ENCODE data around the gene ATP6V1B1.

The ATP6V1B1 gene

DNA sequence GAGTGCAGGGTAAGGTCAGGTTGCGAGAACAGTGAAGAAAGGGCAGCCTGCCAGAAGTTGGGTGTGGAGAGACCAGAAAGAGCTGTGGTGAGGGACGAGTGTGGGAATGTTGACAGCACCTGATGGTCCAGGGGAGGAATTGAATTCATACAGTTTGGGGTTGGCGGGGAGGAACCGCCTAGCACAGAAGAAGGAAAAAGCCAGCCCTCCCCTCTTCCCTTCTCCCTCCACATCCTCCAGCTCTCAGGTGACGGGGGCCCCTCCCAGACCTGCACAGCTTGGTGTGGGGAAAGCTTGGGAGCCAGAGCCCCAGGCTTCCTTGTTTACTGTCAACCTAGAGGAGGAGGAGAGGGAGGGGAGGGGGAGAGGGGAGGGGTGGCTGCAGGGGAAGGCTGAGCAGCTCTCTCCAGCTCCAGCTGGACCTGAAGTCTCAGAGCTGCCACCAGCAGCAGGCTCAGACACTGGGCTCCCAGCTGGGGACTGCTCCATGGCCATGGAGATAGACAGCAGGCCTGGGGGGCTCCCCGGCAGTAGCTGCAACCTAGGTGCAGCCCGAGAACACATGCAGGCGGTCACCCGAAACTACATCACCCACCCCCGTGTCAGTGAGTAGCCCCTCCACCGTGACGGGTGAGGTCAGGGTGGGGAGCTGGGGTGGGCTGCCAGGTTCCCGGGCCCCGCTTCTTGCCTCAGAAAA is at the start of gene ATP6V1B1:
Gene ATP6V1B1 (plus strand): TSS at position 433 of the 697 bp plus-strand sequence. CDS start 55 bp downstream, at position 488.
- no peak for DNase-seq

DNA sequence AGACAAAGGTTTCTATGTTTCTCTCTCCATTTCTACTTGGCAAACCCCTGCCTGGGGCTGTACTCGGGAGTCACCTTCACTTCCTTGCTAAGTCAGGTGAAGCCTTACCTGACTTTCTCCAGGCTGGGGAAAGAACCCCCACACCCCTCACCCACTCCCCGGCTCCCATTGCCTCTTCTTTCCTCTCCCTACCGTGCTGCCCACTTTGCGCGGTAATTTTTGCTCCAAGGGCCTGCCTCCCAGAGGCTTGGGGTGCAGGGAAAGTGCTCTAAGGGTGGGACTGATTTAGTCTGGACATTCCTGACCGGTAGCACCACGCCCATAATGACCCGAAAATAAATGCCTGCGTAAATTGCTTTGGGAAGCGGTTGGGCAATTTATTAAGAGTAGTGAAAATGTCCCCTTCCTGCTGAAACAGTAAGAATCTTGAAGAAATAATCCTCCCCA is 49.1 kb upstream of the ATP6V1B1 start:
- DNase-seq, result no peak

DNA sequence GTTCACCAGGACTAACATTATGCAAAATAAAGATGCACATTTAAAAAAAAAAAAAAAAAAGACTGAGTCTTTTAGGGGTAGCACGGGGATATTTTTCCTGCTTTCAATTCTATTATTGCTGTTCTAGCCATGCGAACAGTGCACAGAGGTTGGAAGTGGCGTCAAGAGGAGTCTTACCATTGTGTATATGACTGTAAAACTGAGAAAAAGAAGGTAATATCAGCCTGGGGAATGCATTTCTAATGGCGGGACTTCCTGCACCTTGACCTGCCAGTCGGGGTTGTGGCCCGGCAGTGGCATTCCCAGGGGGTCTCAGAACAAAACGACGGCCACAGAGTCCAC is 48.5 kb upstream of the ATP6V1B1 start:
- DNase-seq, result no peak

DNA sequence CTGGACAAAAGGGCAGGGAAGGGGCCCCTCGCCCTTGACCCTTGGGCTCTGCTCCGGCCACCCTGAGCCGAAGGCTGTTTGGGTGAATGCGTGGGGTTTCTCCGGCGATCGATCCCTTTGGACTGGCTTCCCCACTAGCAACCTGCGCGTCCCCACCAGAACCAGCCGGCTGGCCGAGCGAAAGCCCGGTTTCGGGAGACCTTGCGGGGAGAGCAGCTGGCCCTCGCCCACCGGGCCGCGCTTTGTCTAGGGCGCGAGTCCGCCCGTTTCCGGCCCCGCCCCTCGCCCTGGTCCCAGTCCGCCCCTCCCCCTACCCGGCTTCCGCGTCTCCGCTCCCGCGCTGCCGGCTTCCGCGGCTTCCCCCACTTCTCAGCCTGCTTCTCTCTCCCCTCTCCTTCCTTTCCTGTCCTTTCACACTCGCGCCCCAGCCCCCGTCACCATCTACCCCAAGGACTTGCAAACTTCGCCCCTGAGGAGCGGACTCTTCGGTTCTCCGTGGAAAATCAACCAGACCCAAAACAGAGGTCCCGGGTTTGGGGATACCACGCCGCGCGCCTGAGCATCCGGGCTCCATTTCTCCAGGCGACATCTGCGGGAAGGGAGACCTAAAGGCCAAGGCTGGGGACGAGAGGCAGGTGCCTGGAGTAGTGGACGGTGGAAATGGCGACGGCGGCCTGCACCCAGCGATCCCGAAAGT is 48.0 kb upstream of the ATP6V1B1 start:
- no peak for DNase-seq

DNA sequence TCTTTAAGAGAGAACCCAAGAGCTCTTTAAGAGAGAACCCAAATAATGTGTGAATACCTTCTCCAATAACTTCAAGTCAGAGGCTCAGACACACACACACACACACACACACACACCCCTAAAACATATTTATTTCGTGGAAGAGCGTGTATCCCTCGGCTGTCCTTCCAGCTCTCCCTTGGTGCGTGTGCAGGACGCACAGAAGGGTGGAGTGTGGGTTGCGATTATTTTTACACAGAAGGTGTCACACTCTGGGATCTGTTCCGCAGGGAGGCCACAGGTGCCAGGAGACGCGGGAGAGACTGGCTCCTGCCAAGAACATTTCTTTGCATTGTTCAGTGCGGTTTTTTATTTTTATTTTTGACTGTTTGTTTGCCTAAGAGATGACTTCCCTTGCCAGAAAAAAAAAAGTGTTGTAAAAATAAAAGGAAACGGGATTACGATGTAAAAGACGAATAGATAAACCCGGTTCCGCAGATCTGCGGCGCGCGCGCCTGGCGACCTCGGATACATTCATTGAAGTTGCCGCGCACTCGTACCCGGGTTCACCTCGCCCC is 47.3 kb upstream of the ATP6V1B1 start:
- no peak for DNase-seq

DNA sequence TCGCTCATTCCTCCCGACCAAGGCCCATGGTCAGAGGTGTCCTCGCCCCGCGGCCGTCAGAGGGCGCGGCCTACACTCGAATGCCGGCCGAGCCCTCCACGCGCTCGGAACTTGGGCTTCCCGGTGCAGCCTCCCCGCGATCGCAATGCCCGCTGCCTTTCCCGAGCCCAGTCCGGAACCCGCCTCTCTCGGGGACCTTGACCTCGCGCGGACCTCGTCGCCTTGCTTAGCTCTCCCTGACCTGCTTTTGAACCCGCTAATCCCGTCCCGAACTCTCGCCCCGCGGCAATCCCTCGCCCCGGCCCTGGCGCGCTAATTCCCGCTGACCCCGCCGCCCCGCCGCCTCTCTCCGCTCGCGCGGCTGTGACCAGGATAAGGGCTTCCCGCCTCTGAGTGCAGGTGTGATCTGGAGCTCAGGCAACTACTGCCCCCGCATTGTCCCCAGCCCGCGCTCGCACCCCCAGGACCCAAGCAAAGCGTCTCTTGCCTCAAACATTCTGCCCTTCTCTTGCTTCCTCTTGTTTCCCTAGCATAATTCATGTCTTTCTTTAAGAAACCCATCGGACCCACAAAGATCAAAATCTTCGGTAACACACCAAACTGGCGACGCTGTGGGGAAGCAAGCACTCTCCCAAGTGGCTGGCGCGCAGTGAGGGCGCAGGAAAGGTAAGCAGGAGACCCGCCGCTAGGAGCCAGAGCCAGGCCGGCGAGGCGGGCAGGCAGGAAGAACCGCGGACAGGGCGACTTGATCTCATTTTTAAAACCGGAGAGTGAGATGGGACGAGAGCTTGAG is 46.6 kb upstream of the ATP6V1B1 start:
- DNase-seq, result no peak

DNA sequence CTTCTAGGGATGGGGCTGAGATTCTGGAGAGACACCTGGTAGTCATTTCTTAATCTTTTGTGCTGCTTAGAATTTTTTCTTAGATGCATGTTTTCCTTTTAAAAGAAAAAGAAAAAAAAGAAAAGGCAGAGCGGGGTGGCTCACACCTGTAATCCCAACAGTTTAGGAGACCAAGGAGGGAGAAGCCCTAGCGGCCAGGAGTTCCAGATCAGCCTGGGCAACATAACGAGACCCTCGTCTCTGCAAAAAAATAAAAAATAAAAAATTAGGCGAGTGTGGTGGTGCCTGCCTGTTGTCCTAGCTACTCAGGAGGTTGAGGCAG is 46.0 kb upstream of the ATP6V1B1 start:
- DNase-seq, result no peak

DNA sequence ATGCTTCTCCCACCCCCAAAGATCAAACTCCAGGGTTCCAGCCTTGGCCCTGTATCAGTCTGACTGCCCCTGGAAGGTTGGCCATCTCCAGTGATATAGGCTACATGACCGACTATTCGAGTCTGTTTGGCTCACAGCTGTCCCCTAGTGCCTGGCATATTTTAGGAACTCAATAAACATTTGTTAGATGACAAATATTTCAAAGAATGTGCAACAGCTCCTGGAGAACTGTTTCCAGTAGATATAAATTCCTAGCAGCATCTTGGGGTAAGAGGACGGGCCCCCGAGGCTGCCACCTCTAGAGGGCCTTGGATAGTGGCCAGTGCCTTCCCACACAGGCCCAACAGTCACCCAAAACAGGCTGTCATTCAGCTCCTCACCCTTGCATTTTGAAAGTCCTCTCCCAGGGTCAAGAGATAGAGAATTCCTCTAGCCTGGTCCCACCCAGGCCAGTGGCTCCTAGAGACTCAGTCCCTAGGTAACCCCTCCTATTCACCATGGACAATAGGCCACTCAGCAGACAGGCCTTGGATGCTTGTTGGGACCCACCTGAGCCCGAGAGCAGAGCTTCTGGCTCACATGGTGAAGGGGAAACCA is 45.1 kb upstream of the ATP6V1B1 start:
- no peak for DNase-seq

DNA sequence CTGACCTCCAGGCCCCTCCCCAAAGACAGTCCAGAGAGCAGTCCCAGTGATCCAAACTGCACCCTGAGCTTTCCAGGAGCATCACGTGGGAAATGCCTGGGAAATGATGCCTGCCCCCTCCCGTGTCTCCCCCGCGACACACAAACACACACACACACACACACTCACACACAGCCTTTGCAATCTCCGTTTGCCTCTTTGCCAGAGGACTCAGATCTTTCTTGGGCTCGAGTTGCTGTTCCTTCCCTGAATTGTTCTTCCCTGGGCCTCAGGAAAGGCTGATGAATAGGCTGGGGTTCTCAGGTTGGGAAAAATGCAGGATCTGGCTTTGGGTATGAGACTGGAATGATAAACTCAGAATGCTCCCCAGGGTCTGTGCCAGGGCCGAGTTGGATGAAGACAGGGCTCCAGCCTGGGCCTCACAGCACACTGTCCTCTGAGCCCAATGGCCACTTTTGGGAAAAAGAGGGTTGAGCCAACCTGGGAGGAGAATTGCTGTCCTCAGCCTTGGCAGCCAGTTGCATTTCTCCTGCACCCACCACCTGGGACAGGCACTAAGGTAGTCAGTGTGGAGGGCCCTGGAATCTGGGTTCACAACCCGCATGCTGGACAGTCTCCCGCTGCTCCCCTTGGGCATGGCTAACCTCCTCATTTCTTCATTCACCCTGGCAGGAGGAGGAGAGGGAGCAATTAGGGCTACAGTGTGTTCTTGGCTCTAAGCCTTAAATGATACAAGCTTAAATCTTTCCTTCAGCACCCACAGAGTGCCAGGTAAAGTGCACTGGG is 43.9 kb upstream of the ATP6V1B1 start:
- no peak for DNase-seq

DNA sequence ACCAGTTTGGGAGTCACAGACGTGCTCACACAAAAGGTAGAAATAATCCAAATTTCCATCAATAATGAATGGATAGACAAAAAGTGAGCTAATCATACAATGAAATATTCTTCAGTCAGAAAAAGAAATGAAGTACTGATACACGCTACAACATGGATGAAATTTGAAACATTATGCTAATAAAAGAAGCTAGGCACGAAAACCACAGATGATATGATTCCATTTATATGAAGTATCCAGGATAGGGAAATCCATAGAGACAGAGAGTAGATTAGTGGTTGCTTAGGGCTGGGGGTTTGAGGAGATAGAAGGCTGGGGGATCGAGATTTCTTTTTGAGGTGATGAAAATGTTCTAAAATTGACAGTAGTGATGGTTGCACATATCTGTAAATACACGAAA is 43.0 kb upstream of the ATP6V1B1 start:
- DNase-seq, result no peak

DNA sequence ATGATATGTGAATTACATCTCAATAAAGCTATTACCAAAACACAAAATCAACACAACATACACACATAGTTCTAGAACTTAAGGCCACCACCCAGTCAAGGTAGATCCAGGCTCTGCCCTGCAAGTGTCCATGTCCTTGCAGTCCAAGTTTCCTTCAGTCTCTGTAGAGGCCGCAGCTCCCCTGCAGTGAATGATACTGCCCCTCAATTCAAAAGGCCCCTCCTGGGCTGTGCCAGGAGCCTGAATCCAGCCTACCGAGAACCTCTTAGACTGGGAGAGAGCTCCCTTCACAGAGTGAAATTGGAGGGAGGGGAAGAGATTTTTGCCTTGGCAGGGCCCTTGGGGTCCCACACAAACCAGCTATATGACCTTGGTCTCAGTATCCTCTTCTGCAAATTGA is 42.5 kb upstream of the ATP6V1B1 start:
- no peak for DNase-seq

DNA sequence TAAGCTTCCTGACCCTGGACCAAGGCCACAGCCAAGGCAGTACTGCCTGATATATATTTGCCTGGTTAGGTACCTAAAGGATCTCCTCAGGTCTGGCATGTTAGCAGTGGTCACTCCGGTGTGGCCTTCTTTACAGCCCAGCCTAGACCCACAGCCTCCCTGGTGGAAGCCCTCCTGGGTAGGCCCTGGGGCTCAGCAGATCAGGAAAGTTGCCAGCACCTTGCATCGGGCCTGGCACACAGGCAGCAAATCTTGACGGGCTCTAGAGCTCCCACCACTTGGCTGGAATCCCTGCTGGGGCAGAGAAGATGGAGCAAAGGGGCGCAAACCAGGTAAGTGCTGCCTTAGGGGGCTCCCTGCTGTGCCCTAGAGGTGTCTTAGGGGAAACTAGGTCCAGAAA is 40.9 kb upstream of the ATP6V1B1 start:
- DNase-seq, result no peak

DNA sequence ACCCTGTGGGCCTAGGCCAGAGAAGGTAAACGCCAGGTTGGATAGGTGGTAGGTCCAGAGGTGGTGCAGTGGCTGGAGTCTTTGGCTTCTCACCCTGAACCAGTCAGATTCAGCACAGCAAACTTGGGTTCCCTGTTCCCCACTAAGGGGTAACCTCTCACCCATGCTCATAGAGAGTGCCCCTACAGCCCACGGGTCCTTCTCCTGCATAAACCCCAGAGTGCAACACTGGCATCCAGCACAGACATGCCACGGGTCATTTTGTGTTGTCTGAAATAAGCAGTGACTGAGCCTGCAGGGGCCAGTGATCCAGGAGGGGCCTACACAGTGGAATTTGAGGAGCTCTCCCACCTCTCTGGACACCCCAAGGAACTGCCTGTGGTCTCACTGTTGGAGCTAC is 40.5 kb upstream of the ATP6V1B1 start:
- DNase-seq, result no peak

DNA sequence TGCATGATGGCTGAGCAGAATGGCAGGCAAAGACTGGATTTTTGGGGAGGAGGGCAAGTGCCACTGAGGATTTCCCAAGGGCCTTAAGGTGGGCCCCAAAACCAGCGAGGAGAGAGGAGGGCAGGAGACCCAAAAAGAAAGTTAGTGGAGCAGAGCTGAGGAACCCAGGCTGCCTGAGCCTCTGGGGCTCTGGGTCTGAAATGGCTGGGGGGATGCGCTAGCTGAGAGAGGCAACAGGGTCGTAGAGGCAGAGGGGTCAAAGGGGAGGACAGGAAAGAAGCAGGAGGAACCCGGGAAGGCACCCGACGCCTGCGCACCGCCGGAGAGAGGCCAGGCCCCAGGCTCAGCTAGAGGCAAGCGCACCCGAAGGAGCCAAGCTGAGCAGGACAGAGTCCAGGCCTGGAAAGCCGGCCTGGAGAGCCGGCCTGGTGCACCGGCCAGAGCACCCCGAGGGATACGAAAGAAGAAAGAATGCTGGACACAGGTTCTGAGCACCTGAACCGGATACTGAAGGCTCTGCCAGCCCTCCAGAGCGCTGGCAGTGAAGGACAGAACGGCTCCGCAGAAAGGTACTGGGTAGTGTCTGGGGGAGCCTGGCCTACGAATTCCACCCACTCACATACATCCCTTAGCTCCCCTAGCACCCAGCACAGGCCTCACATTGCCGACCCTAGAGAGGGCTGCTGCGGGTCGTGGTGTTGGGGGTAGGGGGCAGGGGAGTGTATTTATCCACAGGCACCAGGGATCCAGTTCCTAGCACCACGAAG is 39.5 kb upstream of the ATP6V1B1 start:
- no peak for DNase-seq

DNA sequence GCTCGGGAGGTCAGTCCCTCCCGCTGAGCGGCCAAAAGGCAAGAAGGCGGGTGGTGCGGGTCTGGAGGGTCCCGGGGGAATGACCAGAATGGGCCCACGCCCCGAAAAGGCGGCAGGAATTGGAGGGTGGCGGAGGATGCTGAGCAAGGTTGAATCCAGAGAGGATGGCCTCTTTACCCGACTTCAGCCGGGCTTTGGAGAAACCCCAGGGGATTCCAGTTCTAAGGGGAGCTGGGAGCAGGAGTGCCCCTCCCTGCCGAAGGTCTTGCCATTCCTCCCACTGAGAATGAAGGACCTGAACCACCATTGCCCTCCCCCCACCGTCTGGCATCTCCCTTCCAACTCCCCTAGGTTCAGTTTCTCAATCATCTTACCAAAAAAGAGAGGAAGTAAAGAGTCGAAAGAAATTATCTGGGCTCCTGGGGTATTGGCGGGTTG is 38.9 kb upstream of the ATP6V1B1 start:
- no peak for DNase-seq

DNA sequence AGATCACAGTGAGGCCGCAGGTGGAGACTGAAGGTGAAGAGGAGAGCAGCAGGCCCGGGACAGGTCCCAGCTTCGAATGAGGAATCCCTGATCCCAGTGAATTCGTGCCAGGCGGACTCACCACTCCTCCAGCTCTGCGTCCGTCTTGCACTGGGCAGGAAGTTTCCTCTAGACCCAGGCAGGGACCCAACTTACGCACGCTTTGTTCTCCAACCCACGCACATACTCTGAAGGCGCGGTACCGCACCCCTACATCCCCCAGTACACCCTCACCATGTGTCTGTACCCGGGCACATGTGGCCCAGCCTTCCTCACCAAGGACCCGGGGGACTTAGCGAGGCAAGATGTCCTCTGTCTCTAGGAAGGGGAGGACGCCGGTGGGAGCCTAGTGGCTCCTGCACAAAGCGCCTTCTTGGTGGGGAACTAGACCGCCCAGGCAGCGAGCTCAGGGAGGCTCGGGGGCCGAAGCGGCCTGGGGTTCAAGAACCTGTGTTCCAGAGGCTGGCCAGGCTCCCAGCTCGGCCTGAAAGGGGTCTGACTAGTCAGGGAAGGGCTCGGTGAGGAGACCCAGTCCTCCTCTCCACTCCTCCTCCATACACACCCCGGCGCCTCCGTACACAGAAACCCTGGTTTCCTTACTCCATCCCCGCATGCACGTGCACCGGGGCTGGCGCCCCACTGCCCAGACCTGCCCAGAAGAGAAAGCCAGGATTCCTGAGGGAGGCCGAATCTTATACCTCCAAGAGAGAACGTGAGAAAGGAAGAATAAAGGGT is 38.3 kb upstream of the ATP6V1B1 start:
- no peak for DNase-seq

DNA sequence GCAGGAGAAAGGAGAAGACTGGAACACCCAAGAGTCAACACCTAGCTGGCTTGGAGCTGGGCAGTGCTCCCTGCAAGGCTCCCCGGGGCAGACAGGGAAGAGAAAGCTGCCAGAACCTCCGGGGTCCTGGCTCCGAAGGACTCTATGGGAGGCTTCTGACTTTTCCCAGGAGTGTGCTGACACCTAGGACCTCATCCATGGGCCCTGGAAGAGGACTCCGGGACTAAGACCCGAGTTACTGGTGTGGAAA is 37.8 kb upstream of the ATP6V1B1 start:
- no peak for DNase-seq

DNA sequence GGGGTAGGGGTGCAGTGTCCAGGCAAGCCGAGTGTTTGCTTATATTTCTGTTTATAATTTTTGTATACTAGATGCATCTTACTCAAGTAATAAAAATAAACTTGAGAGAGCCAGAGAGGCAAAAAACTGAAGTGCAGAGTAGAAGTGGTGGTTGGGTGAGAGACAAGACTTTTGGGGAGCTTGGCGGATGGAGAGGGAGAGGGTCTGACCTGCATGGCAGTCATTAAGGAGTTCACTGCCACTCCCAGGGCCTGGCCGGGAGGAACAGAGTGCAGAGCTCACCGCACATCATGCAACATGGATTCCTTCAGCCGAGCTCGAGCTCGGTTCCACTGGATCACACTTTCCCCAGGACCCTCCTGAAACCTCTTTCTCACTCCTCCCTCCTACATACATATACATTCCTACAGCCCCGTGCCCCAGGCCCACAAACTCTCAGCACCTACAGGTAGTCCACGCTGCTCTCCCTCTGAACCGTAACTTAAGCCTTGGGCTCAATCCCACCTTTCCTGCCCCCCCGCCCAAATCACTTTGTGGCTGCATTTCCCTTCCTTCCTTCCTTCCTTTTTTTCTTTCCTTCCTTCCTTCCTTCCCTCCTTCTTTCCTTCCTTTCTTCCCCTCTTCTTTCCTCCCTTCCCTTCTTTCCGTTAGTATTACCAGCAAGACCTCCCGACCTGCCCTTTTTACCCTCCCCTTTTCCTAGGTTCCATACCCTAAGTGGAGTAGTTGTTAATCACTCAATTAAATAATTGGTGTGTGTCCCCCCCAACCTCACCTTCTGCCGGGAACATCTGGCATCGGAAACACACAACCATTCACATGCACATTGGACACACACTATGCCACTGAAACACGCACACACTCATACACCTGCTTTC is 37.1 kb upstream of the ATP6V1B1 start:
- no peak for DNase-seq

DNA sequence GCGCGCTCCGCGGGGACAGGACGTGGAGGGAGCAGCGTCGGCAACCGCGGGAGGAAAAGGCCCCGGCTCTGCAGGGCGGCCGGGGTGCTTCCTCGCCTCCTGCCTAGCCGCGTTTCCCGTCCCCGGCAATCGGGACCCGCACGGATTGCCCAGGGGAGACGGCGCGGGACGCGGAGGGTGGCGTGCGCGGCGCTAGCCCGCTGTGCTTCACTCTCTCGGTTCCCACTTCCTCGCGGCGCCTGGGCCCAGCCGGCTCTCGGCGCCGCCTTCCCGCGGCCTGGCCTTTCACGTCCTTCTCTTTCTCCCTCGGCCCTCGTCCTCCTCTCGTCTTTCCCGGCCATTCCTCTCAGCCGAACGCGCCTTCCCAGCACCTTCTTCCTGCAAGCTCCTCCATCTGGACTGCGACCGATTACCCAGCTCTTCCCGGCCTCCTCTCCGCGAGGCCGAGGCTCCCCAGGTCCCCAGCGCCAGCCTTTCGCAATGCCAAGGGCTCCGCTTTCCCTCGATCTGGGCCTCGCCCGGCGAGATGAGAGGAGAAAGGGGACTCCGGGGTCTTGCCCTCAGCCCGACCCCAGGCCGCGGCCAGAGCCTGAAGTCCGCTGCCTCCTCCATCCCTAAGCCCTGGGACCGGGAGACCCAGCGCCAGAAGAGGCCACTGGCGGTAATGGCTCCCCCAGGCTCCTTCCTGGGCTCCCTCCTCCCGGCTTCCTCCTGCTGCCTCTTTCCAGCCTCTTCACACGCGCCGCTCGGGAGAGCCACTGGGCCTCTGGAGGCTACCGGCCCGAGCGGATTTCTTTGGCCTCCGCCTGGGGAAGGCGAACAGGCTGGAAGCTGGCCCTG is 34.3 kb upstream of the ATP6V1B1 start:
- no peak for DNase-seq

Data from NCI-H226 (cell line).